ENCODE results near the gene CACNG5. TPM values are rescaled to one million over a fixed set of nuclear protein-coding genes. Genes with fewer than 3 reads are reported as not detected.

Gene CACNG5, protein sequence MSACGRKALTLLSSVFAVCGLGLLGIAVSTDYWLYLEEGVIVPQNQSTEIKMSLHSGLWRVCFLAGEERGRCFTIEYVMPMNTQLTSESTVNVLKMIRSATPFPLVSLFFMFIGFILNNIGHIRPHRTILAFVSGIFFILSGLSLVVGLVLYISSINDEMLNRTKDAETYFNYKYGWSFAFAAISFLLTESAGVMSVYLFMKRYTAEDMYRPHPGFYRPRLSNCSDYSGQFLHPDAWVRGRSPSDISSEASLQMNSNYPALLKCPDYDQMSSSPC
- total RNA-seq, result not detected

- TF ChIP-seq, protein P1, sequence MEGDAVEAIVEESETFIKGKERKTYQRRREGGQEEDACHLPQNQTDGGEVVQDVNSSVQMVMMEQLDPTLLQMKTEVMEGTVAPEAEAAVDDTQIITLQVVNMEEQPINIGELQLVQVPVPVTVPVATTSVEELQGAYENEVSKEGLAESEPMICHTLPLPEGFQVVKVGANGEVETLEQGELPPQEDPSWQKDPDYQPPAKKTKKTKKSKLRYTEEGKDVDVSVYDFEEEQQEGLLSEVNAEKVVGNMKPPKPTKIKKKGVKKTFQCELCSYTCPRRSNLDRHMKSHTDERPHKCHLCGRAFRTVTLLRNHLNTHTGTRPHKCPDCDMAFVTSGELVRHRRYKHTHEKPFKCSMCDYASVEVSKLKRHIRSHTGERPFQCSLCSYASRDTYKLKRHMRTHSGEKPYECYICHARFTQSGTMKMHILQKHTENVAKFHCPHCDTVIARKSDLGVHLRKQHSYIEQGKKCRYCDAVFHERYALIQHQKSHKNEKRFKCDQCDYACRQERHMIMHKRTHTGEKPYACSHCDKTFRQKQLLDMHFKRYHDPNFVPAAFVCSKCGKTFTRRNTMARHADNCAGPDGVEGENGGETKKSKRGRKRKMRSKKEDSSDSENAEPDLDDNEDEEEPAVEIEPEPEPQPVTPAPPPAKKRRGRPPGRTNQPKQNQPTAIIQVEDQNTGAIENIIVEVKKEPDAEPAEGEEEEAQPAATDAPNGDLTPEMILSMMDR (IDR thresholded peaks at IDR 0.05; ENCODE audit: low read depth), result no peak
Observed at GRCh38 chr17:66834919-66835454, at the start of gene CACNG5. TSS of gene CACNG5 (plus strand) at chr17:66835117. CDS start at chr17:66877333, 42,216 bp downstream.

DNA sequence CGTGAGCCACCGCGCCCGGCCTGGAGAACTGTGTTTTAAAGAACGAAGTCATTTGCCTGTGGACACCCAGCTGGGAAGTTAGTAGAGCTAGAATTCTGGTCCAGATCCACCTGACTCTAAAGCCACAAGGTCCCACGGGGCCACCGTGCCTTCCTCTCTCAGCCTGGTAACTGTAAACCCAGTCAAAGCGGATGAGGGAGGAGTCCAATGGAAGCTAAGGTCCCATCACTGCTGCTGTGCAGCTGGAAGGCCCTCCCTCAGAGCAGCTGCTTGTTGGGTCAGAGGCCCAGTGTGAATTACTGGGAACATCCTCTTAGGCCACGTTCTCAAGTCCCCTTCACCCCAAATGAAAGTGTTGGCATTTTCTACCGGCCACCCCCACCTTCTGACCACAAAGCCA lies 48.8 kb upstream of the CACNG5 start:
- TF ChIP-seq, protein P1 (IDR thresholded peaks at IDR 0.05; ENCODE audit: low read depth), result no peak

GRCh38 chr17:66787914-66788313 lies 47.0 kb upstream of the CACNG5 start:
- TF ChIP-seq, protein P1 (IDR thresholded peaks at IDR 0.05; ENCODE audit: low read depth), result no peak

DNA sequence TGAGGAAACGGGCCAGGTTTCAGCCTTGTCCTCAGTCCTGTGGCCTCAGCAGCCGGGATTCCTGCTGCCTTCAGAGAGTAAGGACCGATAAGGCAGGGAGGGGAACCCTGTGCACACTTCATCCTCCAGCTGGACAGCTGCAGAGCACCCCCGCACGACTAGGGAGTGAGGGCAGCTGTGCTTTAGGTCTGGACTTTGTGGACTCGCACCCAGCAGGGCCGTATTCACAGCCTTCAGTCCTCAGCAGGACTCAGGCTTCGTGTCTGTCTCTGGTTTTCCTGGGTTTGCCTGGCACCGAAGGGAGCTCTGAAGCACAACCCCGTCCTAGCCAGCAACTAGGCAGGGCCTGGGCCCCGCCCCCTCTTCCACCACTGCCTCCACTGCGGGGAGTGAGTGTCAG lies 45.8 kb upstream of the CACNG5 start:
- TF ChIP-seq, protein P1 (IDR thresholded peaks at IDR 0.05; ENCODE audit: low read depth), result no peak

GRCh38 chr17:66789961-66790437 lies 44.9 kb upstream of the CACNG5 start:
- TF ChIP-seq, protein P1 (IDR thresholded peaks at IDR 0.05; ENCODE audit: low read depth), result no peak

- TF ChIP-seq, protein P1 (IDR thresholded peaks at IDR 0.05; ENCODE audit: low read depth), result no peak
Observed at GRCh38 chr17:66790501-66791061, 44.3 kb upstream of the CACNG5 start.

DNA sequence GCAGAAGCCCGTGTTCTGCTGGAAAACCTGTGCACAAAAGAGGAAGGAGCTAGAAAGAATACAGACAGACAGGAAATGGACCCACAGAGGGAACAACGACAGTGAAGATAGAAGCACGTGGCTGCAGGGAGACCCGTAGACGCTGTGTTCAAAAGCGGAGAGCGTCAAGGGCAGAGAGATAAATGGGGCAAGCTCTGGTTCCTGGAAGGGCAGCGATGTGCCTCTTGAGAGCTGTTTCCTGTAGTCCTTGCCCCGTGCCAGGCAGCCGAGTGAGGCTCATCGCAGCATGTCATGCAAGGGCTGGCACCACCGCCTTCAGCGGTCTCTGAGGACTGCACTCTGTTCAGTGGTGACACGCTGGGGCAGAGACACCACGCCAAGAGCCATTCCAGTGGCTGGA lies 43.6 kb upstream of the CACNG5 start:
- TF ChIP-seq, protein P1 (IDR thresholded peaks at IDR 0.05; ENCODE audit: low read depth), result no peak
